HuH-7 (cell line): ENCODE measurements around the gene SLC7A11.

Source experiments
- DNase-seq: peaks from one replicate; pipeline ENCODE4 v3.0.0; 2011; ENCODE audit warnings: low spot score

SLC7A11 gene

DNA sequence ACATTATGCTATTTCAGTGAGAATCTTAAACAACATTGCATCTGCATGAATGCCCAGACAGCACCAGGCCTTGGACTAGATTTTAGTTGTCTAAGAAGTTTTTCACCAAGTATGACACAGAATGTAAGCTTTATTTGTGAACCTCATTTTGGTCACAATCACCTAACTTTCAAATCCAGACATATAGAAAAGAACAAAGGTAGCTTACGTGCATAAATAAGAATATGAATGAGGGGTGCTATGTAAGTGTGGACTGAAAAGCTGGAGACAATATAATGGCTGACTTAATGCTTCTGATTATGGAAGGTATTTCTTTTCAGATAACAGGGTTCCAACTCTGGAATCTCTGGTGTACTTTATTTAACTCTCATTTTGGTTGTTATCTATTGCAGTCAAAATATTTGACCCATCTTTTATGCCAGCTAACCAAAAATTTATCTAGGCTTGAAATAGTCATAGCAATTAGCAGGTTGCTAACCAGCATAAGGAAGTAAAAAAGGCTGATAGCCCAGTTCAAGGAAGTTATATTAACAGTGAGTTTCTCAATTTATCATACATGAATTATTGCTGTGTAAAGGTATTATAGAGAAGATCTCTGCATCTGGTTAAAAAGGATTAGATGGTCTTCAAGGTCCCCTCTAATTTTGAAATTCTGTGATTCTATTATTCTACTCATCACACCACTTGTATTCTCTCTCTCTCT lies 36.5 kb downstream of the SLC7A11 start:
- no peak for DNase-seq

DNA sequence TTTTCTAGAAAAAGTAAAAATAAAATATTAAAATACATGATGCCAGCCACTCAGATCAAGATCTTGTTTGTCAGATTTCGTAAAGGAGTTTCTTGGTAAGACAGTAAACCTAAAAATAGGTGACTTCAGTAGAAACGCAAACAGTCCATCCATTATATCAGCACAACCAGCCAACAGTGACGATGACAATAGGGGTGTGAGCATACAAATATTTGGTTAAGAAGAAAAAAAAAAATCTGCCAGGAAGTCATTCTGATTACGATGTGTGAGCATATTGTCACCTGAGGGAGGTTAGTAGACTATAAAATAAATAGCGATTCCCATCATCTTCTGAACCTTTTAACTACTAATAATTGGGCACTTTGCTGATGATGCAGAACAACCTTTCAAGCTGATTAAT lies 37.6 kb downstream of the SLC7A11 start:
- peak; percentile 9 for DNase-seq

- no peak for DNase-seq
Observed at GRCh38 chr4:138202686-138203085, 39.5 kb downstream of the SLC7A11 start.

DNA sequence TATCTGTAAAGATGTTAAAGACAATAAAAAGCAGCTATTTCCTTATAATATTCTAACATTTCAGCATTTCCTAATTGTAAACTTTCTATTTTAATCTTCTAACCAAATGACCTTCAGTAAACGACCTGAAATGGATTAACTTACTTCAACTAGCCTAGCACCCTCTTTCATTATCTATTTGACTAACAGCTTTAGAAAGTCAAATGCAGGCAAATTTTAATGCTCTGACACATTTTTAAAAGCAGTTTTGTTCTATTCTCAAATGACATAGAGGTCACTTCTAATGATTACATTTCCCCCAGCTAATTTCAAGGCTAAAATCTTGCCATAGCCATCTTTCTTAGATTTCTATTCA lies 41.9 kb downstream of the SLC7A11 start:
- no peak for DNase-seq

DNA sequence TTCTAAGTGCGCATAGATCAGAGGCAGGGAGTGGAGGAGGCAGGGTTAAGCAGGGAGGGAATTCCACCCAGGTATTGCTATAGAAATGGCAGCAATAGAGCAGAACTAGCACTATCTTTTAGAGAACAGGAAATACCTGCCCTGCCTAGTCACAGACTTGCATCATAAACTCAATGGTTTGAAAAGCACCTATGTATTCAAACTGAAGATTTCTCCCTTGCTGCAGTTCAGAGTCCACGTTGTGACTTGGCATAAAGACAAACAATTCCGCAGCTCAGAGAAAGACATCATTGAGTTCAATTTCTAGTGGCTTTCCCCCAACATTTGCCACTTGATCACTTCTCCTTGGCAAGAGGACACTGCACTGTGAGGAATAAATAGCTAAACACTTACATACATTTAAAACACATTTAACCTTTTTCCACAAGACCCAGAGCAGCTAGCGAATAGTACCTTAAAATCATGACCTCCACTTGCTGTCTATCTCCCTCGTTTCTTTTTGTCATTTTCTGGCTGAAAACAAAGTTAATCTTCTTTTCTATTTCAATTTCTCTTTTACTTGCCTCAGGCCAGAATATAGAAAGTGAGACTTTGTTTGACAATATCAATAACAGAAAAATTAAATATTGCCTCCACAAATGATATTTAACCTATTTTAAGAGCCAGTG lies 42.4 kb downstream of the SLC7A11 start:
- peak; percentile 20 for DNase-seq

DNA sequence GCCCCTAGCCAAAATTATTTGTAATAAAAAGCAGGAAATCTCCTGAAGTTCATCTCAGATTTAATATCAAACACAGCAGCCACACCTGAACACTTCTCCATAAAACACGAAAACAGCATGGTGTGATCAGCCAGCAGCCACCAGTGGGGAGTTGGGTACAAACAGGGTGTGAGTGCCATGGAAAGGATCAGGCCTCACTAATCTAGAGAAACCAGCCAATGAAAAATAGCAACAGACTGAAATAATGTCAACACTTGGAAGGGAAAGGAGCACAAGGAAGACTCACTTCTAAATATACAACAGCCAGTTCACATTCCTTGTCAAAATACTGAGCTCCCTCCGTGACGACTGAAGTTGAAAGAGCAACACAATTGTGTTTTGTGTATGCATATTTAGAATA lies 46.0 kb downstream of the SLC7A11 start:
- DNase-seq = no peak

DNA sequence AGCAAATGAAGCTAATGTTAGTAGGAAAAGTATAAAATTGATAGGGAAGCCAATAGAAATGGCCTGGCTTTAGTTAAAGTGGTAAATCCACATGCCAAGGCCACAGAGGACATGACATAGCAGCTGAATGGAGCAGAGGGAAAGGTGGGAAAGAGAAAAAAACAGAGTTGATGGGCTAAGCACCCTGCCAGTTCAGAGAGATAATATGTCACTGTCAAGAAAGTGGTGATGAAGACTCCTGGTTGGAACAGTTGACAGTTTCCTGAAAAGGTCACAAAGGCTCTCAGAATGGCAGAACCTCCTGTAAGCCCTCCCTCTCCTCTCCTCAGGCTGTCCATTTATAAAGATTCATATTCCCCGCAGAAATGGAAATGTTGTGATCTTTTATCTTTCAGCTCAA lies 48.2 kb downstream of the SLC7A11 start:
- DNase-seq = no peak

- DNase-seq = no peak
Observed at GRCh38 chr4:138192113-138192512, 50.0 kb downstream of the SLC7A11 start.

GRCh38 chr4:138190452-138190858 lies 51.7 kb downstream of the SLC7A11 start:
- DNase-seq = no peak

GRCh38 chr4:138189206-138189605 lies 52.9 kb downstream of the SLC7A11 start:
- DNase-seq = no peak

DNA sequence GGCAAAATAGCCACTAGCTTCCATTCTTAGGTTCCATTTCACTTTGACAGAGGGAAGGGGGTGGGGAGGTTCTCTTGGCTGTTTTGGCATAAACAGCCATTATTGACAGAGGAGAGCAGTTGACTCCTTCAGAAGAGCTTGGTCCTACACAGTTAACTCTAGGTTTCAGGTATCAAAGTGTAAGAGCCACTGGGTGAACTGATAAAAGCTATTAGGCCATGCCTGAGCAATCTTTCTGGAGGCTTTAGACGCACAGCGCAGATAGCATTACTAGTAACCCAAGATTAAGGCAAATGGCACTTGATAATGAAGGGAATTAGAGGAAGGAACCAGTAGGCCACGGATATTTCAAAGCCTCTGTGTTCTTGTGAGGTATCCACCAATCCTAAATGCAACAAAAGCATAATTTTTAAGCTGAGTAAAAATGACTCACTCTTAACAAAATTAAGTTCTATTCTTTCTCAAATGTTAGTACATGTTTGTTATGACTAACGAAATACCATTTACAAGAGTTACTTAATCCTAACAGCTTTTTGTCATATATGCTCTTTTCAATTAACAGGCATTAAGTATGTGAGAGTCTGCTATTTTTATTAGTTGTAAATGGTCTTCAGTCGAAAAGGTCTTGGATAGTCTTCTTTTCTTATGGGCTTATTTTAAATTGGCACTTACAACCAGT lies 53.6 kb downstream of the SLC7A11 start:
- no peak for DNase-seq

GRCh38 chr4:138185859-138186645 lies 56.1 kb downstream of the SLC7A11 start:
- no peak for DNase-seq

DNA sequence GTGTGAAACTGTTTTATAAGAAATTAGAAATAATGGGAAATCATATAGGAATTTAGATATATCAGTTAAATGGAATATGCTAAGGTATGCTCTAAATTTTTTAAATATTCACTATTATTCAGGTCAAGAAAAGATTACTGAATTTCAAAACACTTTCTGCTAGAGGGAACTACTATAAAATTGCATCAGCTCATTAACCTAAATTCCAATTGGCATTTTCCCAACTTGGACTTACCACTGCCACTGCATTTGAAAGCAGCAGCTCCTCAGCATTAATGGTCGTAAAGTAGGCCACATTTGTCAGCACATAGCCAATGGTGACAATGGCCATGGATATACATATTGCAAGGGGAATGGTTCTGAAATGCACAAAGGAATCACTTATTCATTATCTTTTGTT lies 57.3 kb downstream of the SLC7A11 start:
- DNase-seq = no peak

DNA sequence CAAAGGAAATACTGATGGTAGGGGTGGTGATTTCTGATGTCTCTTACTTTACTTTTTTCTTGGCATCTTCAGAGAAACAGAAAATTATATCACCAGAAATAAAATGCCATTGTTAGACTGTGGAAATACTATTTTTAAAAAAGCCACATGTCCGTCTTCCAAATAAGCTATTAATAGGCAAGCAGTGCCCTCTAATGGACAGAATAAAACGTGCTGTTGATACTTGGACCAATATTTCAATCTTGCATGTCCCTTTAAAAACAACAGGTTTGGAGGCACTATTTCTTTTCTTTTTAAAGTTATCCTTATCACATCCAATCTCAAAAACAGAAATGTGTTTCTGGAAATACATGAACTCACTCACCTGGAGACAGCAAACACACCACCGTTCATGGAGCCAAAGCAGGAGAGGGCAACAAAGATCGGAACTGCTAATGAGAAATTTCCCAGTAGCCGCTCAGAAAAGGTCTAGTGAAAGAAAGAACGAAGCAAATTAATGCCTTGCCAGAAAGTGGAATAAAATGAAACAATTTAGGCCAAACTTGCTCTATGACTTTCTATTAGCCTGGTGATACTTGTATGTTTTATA lies 59.2 kb downstream of the SLC7A11 start:
- DNase-seq = no peak

DNA sequence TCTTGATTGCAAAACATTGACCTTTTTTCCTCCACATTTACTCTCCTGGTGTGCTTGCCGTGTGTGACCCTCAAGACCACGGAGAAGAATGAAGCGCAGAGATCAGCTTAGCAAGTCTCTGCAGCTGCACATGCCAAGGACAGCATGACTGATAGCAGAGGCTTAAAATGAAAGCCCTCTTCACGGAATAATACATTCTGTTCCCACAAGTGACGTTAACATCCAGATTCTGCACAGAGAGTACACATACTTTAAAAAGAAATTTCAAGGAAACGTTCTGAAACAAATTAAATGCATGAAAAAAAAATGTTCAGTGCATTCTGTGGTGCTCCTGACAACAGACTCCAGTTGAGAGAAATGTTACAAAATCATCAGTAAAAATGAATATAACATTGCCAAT lies 60.9 kb downstream of the SLC7A11 start:
- DNase-seq = no peak

DNA sequence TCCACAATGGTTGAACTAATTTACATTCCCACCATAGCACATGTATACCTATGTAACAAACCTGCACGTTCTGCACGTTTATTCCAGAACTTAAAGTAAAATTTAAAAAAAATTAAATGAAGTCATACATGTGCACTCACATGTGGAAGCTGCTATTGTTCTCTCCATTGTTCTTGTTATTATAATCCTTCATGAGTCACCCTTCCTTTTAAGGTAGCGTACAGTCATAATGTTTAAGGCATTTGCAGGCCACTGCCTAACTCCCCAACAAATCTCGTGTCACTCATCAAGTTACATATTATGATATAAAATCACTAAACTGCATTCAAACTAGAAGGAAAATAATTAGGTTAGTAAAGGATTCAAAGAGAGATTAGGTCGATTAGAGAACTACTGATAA lies 63.6 kb downstream of the SLC7A11 start:
- no peak for DNase-seq

DNA sequence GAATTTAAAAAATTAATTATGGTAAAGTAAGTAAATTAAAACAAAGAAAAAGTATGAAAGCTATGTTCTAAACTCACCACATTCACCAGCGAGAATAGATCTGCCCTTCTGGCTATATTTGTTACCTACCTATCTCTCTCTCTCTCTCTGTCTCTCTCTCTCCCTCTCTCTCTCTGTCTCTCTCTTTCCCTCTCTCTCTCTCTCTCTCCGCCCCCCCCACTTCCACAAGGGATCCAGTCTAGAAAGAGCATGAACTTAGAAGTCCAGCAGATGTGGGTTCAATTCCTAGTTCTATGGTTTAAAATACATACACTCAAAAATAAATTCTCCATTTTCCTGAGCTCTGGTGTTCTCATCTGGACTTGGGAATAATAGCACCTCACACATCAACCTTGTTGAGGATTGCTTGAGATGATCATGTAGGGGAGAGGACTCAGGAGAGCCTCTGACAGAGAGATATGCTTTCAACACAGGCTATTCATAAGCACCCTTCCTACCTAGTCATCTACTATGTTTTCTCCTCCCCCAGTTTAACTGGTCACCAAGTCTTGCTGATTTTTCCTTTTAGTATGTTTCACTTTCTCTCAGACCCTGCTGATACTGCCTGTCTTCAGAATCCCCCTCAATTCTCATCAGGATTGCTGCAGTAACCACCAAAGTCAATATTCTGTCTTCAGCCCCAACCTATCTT lies 64.7 kb downstream of the SLC7A11 start:
- no peak for DNase-seq

GRCh38 chr4:138174981-138175794 lies 67.0 kb downstream of the SLC7A11 start:
- no peak for DNase-seq

GRCh38 chr4:138164208-138164607 lies 77.9 kb downstream of the SLC7A11 start:
- DNase-seq = no peak

DNA sequence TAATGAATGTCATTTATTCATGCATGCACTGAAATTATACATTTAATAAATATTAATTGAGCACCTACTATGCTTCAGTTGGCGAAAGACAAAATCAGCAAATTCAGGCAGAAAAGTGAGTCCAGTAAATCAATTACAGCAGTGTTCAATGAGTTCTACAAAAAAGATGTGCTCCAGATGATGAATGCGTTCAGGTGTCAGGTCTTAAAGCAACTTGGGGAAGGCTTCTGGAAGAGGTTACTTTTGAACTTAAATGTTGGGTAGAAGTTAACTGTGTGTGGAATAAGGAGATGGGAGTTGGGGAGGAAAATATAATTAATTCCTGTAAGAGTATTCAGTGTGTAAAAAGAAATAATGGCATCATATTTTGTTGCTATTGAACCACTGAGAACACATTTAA lies 79.0 kb downstream of the SLC7A11 start:
- no peak for DNase-seq

DNA sequence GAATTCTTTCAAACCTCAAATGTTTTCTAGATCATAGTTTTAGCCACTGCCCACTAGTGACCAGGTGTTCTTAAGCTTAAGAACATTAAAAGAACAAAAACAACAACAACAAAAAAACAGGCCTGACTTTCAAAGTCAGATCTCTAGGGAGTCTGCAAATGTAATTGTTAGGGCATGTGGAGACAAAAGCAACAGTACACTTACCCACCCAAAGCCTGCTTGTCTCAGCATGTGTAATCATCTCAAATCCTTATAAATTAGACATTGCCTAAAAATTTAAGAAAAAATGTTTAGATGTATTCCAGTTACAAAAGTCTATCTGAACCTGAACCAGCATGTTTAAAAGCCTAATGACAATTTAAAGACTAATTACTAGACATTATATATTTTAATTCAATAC lies 79.9 kb downstream of the SLC7A11 start:
- no peak for DNase-seq
